ENCODE results near the gene TMEM61.

DNA sequence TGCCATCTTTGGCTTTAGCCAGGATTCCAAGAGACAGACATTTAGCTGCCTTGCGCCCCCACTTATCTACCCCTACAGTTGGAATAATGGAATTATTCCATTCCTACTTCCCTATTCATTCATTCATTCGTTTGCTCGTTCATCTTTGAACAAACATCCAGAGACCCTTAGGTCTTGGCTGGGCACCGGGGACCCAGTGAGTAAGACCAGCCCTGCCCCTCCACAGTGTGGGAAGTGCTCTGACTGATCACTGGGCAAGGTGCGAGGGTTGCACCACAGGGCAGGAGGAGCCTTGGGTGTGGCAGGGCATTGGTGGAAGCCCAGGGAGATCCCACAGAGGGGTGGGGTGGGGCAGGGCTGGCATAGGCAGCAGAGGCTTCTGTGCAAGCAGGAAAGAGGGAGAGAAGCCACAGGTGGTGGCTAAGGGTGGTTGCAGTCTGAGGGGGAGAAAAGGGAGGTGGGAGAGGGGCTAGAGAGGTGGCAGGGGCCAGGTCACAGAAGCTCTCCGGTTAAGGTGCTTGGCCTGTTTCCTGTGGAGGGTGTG, 35.0 kb upstream of the TMEM61 start:
- TF ChIP-seq CTCF (IDR thresholded peaks at IDR 0.05) (peak in 2 of 6 experiments; percentile 2 to 13), POLR2A (IDR thresholded peaks at IDR 0.05) (peak; percentile 42 to 76)
